WTC11 (cell line): ENCODE results near the gene NTN1. TPM values are rescaled to one million over a fixed set of nuclear protein-coding genes. Genes with fewer than 3 reads are reported as not detected.

Experiments used
- ATAC-seq: fragments of 200-7000 bp; cut with Tn5 transposase; 2 replicates; pipeline ENCODE4 v1.10.0; 2021; ENCODE audit warnings: mild to moderate bottlenecking, moderate library complexity
- CTCF ChIA-PET: fragments of 300-600 bp; sonication (Branson Sonifier 250); formaldehyde crosslinking; loops from one replicate; lab custom pipeline; 2021; ENCODE audit warnings: antibody characterized with exemption; lab: Charles Lee
- POLR2A ChIA-PET: fragments of 350-600 bp; sonication (Branson Sonifier 250); formaldehyde crosslinking; loops from one replicate; lab custom pipeline; 2021; ENCODE audit warnings: antibody characterized with exemption; lab: Charles Lee
- DNase-seq: peaks from one replicate; pipeline ENCODE4 v3.0.0; 2021; ENCODE audit warnings: low spot score
- H3K27ac Mint-ChIP-seq: 2 replicates; pipeline ENCODE4 v1.8.0; 2021; ENCODE audit warnings: mixed read lengths
- H3K27me3 Mint-ChIP-seq: 2 replicates; pipeline ENCODE4 v1.8.0; 2021; ENCODE audit warnings: low read depth, mild to moderate bottlenecking, moderate library complexity, mixed read lengths
- H3K36me3 Mint-ChIP-seq: 2 replicates; pipeline ENCODE4 v1.8.0; 2021; ENCODE audit warnings: mixed read lengths
- H3K4me1 Mint-ChIP-seq: 2 replicates; pipeline ENCODE4 v1.8.0; 2022; ENCODE audit warnings: mixed read lengths
- H3K4me3 Mint-ChIP-seq: 2 replicates; pipeline ENCODE4 v1.8.0; 2021; ENCODE audit warnings: mild to moderate bottlenecking, moderate library complexity, mixed read lengths
- H3K9me3 Mint-ChIP-seq: 2 replicates; pipeline ENCODE4 v1.8.0; 2021; ENCODE audit warnings: mixed read lengths
- ATF1 ChIP-seq: sonication (generic); formaldehyde crosslinking; IDR thresholded peaks from 2 replicates; pipeline ENCODE4 v1.8.1; 2023; ENCODE audit warnings: mild to moderate bottlenecking, moderate library complexity, missing genetic modification reagents
- CREM ChIP-seq: sonication (generic); formaldehyde crosslinking; IDR thresholded peaks from 2 replicates; pipeline ENCODE4 v1.8.1; 2022; ENCODE audit warnings: mild to moderate bottlenecking, missing genetic modification reagents, moderate library complexity
- ESRRA ChIP-seq: sonication (generic); formaldehyde crosslinking; IDR thresholded peaks from 2 replicates; pipeline ENCODE4 v1.8.1; 2022; ENCODE audit warnings: mild to moderate bottlenecking, missing genetic modification reagents, borderline replicate concordance
- FOXK1 ChIP-seq: sonication (generic); formaldehyde crosslinking; IDR thresholded peaks from 2 replicates; pipeline ENCODE4 v1.8.0; 2022; ENCODE audit warnings: mild to moderate bottlenecking, moderate library complexity, missing genetic modification reagents
- FOXP1 ChIP-seq: sonication (generic); formaldehyde crosslinking; IDR thresholded peaks from 2 replicates; pipeline ENCODE4 v1.8.0; 2022; ENCODE audit warnings: missing genetic modification reagents, mild to moderate bottlenecking, moderate library complexity, borderline replicate concordance
- GTF2I ChIP-seq: fragments of 250-450 bp; sonication (Bioruptor Pico); conservative IDR thresholded peaks from 2 replicates; pipeline ENCODE4 v1.4.0; 2021; ENCODE audit warnings: mild to moderate bottlenecking
- NR3C1 ChIP-seq: sonication (generic); formaldehyde crosslinking; conservative IDR thresholded peaks from 2 replicates; pipeline ENCODE4 v1.8.1; 2023; ENCODE audit warnings: low read depth, mild to moderate bottlenecking, missing genetic modification reagents
- PRRX2 ChIP-seq: fragments of 250-450 bp; sonication (Bioruptor Pico); IDR thresholded peaks from 2 replicates; pipeline ENCODE4 v1.8.0; 2021; ENCODE audit warnings: mild to moderate bottlenecking
- SMAD3 ChIP-seq: sonication (generic); formaldehyde crosslinking; IDR thresholded peaks from 2 replicates; pipeline ENCODE4 v1.8.0; 2022; ENCODE audit warnings: missing genetic modification reagents, mild to moderate bottlenecking, borderline replicate concordance
- SOX15 ChIP-seq: fragments of 250-450 bp; sonication (Bioruptor Pico); IDR thresholded peaks from 2 replicates; pipeline ENCODE4 v1.9.0; 2021; ENCODE audit warnings: mild to moderate bottlenecking
- SP1 ChIP-seq: sonication (generic); formaldehyde crosslinking; conservative IDR thresholded peaks from 2 replicates; pipeline ENCODE4 v1.8.1; 2022; ENCODE audit warnings: missing genetic modification reagents
- TEAD1 ChIP-seq: sonication (generic); formaldehyde crosslinking; IDR thresholded peaks from 2 replicates; pipeline ENCODE4 v1.8.0; 2022; ENCODE audit warnings: mild to moderate bottlenecking, missing genetic modification reagents
- ZNF232 ChIP-seq: sonication (generic); formaldehyde crosslinking; IDR thresholded peaks from 2 replicates; pipeline ENCODE4 v1.8.0; 2022; ENCODE audit warnings: mild to moderate bottlenecking, missing genetic modification reagents
- ZNF263 ChIP-seq: sonication (generic); formaldehyde crosslinking; IDR thresholded peaks from 2 replicates; pipeline ENCODE4 v1.8.1; 2022; ENCODE audit warnings: low read depth, mild to moderate bottlenecking, moderate library complexity, missing genetic modification reagents
- ZNF416 ChIP-seq: fragments of 250-450 bp; sonication (Bioruptor Pico); IDR thresholded peaks from 2 replicates; pipeline ENCODE4 v1.9.0; 2021; ENCODE audit warnings: mild to moderate bottlenecking, inconsistent platforms
- ZNF423 ChIP-seq: fragments of 250-450 bp; sonication (Bioruptor Pico); IDR thresholded peaks from 2 replicates; pipeline ENCODE4 v2.1.2; 2022; ENCODE audit warnings: mild to moderate bottlenecking, moderate library complexity
- ZNF671 ChIP-seq: fragments of 250-450 bp; sonication (Bioruptor Pico); IDR thresholded peaks from 2 replicates; pipeline ENCODE4 v1.8.0; 2021; ENCODE audit warnings: mild to moderate bottlenecking
- total RNA-seq: library from RNA; stranded (reverse); gene quantifications from 3 replicates; pipeline ENCODE4 v1.2.3, GENCODE V29; 2021
- TF ChIP-seq, protein P1 (sequence below): sonication (generic); formaldehyde crosslinking; IDR thresholded peaks from 2 replicates; pipeline ENCODE4 v1.8.1; 2023; ENCODE audit warnings: mild to moderate bottlenecking, missing genetic modification reagents, moderate library complexity
- TF ChIP-seq, protein P2 (sequence below): fragments of 250-450 bp; sonication (Bioruptor Pico); IDR thresholded peaks from 2 replicates; pipeline ENCODE4 v1.9.0; 2021; ENCODE audit warnings: mild to moderate bottlenecking
- TF ChIP-seq, protein P3 (sequence below): sonication (generic); formaldehyde crosslinking; IDR thresholded peaks from 2 replicates; pipeline ENCODE4 v1.8.0; 2022; ENCODE audit warnings: mild to moderate bottlenecking, missing genetic modification reagents

NTN1 gene
- total RNA-seq, 1 experiment from 2014 or later, result 5.5 TPM

DNA sequence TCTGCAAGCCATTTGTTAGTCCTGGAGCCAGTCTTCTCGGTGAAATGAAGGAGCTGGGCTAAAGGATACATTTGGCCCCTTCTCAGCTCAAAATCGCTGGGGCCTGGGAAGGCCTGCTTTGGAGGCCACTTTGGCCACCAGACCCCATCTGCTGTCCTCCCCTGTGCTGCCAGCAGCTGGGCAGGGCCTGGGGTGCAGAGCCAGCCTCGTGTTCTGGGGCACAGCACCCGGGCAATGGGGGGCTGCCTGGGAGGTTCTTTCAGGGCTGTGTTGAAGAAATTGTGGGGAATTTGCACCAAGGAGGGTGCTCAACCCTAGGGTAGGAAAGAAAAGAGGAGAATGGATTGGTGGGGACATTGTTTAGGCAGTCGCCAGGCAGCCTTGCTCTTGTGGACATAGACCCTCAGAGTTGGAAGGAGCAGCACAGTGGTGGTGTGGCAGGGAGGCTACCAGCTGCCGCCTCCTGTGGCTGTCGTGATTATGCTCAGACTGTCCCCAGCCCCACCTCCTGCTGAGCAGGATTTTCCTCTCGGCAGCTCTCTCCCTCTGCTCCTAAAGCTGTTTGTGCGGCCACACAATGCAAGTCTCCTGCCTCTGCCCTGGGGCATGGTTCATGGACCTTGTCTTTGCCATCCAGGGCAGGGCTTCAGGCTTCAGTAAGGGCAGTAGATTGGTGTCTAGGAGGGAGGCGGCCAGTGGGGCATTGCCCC, 174.8 kb downstream of the NTN1 start (continued):
- TF ChIP-seq TEAD1 (CRISPR knock-in tag), result no peak
- no peak for TF ChIP-seq GTF2I
- TF ChIP-seq, protein P1, sequence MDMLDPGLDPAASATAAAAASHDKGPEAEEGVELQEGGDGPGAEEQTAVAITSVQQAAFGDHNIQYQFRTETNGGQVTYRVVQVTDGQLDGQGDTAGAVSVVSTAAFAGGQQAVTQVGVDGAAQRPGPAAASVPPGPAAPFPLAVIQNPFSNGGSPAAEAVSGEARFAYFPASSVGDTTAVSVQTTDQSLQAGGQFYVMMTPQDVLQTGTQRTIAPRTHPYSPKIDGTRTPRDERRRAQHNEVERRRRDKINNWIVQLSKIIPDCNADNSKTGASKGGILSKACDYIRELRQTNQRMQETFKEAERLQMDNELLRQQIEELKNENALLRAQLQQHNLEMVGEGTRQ (CRISPR knock-in tag), result no peak
- TF ChIP-seq, protein P2, sequence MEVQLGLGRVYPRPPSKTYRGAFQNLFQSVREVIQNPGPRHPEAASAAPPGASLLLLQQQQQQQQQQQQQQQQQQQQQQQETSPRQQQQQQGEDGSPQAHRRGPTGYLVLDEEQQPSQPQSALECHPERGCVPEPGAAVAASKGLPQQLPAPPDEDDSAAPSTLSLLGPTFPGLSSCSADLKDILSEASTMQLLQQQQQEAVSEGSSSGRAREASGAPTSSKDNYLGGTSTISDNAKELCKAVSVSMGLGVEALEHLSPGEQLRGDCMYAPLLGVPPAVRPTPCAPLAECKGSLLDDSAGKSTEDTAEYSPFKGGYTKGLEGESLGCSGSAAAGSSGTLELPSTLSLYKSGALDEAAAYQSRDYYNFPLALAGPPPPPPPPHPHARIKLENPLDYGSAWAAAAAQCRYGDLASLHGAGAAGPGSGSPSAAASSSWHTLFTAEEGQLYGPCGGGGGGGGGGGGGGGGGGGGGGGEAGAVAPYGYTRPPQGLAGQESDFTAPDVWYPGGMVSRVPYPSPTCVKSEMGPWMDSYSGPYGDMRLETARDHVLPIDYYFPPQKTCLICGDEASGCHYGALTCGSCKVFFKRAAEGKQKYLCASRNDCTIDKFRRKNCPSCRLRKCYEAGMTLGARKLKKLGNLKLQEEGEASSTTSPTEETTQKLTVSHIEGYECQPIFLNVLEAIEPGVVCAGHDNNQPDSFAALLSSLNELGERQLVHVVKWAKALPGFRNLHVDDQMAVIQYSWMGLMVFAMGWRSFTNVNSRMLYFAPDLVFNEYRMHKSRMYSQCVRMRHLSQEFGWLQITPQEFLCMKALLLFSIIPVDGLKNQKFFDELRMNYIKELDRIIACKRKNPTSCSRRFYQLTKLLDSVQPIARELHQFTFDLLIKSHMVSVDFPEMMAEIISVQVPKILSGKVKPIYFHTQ (CRISPR knock-in tag), result no peak

DNA sequence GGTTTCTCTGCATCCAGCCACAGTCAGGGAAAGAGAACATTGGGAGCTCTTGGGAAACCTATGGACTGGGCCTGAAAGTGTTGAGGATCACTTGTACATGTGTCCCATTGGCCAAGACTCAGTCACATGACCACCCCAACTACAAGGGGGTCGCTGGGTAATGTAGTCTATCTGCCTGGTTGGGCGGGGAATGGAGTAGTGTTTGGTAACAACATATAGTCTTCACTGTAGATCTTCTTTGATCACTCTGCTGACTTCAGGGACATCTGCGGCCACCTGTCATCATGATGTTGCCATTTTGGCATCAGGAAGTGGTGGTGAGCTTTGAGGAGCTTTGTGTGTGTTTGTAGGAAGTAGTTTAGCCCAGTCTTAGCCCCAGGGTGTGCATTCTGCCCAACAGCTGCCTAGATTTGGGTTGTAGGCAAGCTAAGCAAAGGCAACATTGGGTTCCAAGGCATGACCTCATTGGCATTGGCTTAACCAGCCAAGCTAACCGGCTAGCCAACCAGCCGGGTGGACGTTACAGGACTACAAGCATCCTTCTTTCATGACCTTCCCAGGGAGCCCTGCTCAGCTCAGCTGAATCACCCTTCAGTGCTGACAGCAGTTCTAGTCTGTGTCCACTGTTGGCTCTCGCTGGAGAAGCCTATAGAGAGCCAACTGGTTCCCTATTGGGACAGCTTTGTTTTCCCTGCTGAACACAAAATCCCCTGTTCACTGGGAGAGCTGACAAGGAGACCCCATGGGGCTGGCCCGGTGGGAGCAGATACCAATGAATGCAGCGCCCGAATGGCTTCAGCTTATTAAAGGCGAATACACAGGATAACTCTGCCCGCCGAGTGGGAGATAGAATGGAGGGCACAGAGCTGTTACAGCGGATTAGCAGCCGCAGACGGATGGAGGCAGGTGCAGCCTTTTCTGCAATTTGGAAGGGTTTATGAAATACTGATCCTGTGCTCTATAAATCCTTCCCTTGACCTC, 178.6 kb downstream of the NTN1 start:
- CTCF ChIA-PET, result interaction anchor here (1.6 kb wide), 1 partner anchor 37 kb away, joined by 7 read pairs; no protein-coding TSS in a partner anchor
- Mint-ChIP-seq H3K4me1 (peaks cover 15% of the 10 kb centered on the region), H3K36me3 (no peaks in the 10 kb centered on the region), H3K4me3 (no peak overlapping the region), H3K9me3 (peaks cover 12% of the 10 kb centered on the region), H3K27ac (no peak overlapping the region), H3K27me3 (no peaks in the 10 kb centered on the region; the same call in 1 of the 2 replicates)
- TF ChIP-seq, protein P3, sequence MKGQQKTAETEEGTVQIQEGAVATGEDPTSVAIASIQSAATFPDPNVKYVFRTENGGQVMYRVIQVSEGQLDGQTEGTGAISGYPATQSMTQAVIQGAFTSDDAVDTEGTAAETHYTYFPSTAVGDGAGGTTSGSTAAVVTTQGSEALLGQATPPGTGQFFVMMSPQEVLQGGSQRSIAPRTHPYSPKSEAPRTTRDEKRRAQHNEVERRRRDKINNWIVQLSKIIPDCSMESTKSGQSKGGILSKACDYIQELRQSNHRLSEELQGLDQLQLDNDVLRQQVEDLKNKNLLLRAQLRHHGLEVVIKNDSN (CRISPR knock-in tag), result peak; percentile 91
- no peak for TF ChIP-seq FOXK1
- TF ChIP-seq CREM, result no peak
- TF ChIP-seq ESRRA, result no peak
- no peak for TF ChIP-seq ATF1 (CRISPR knock-in tag)
- TF ChIP-seq SP1 (CRISPR knock-in tag), result no peak
- no peak for TF ChIP-seq SOX15 (CRISPR knock-in tag)
- no peak for TF ChIP-seq ZNF416 (CRISPR knock-in tag)
- TF ChIP-seq SMAD3 (CRISPR knock-in tag), result no peak
- no peak for TF ChIP-seq ZNF671 (CRISPR knock-in tag)
- no peak for TF ChIP-seq ZNF263
- TF ChIP-seq, protein P1 (CRISPR knock-in tag), result peak; percentile 93
- TF ChIP-seq GTF2I, result no peak
- TF ChIP-seq NR3C1 (CRISPR knock-in tag), result no peak
- no peak for TF ChIP-seq ZNF232 (CRISPR knock-in tag)
- no peak for TF ChIP-seq FOXP1 (CRISPR knock-in tag)
- TF ChIP-seq PRRX2, result no peak
- peak; percentile 53; the same call in 1 of the 2 replicates for TF ChIP-seq ZNF423 (CRISPR knock-in tag)
- ATAC-seq, result peak; percentile 87
- POLR2A ChIA-PET, result interaction anchor here (0.5 kb wide), 1 partner anchor 109 kb away, joined by 5 read pairs; no protein-coding TSS in a partner anchor
- DNase-seq, result no peak
